Measurements from ENCODE around the gene GPR146. TPM values are rescaled to one million over a fixed set of nuclear protein-coding genes. Genes with fewer than 3 reads are reported as not detected.

GPR146 gene
- total and polyA plus RNA-seq, 2 of the 4 experiments (the other 2 are of a cell fraction), result 2.2 to 3.4 TPM

DNA sequence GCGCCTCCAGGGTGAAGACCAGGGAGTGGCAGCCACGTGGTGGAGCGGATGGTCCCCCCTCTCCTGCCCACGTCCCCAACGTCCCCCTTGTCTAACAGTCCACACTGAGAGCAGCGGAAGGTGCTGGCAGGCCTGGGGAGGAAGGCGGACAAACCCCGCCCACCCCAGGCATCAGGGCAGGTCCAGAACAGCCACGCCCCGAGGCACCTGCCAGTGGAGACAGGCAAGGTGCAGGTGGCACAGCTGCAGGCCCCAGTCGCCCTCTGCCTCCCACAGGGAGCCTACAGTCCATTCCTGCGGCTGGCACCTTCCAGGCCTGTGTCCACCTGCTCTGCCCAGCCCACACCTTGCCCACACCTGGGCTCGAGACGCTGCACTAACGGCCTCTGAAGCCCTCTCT, 36.4 kb upstream of the GPR146 start:
- dilution Hi-C loops (cut with HindIII; ENCODE audit: low sequenced_read_pairs, unreplicated experiment), result no loop called here

More for the DNA sequence above, 36.4 kb upstream of the GPR146 start:
- Histone ChIP-seq H3K27me3 (ENCODE audit: control insufficient read depth, insufficient read depth, low read length) (no peaks in the 10 kb centered on the region), H3K9me1 (ENCODE audit: insufficient read depth, low read length) (peaks cover 4% of the 10 kb centered on the region), H3K23ac (ENCODE audit: low read depth, low read length) (no peak overlapping the region), H3K4me1 (ENCODE audit: control insufficient read depth, insufficient read depth, low read length) (no peaks in the 10 kb centered on the region), H3K9ac (ENCODE audit: low read depth, low read length) (no peak overlapping the region), H3K4me3 (ENCODE audit: insufficient read depth, low read depth, low read length) (no peak overlapping the region), H2BK15ac (ENCODE audit: low read depth, low read length) (no peak overlapping the region), H3K27ac (ENCODE audit: insufficient read depth, low read length) (no peak overlapping the region), H3K9me3 (ENCODE audit: control insufficient read depth, insufficient read depth, low read length) (no peaks in the 10 kb centered on the region), H4K91ac (ENCODE audit: insufficient read depth, low read depth, low read length) (no peak overlapping the region), H3K18ac (ENCODE audit: low read depth, low read length) (no peak overlapping the region), H4K8ac (ENCODE audit: low read depth in 2 of 2, low read length in 2 of 2) (no peak overlapping the region), H3K4me2 (ENCODE audit: low read depth, low read length) (no peak overlapping the region), H3K14ac (replicated peaks; ENCODE audit: low read depth, low read length) (no peak overlapping the region), H3K79me1 (ENCODE audit: low read depth in 1 of 2, low read length in 2 of 2) (peaks cover 0 to 28% of the 10 kb centered on the region in 2 experiments; a peak in 3 of 4 replicates), H3K56ac (ENCODE audit: extremely low read depth, insufficient read depth, low read length) (no peak overlapping the region), H2BK120ac (ENCODE audit: low read depth, low read length) (no peak overlapping the region), H3K36me3 (ENCODE audit: control insufficient read depth, insufficient read depth, low read length) (peaks cover 25% of the 10 kb centered on the region), H4K5ac (ENCODE audit: low read depth, low read length) (no peak overlapping the region), H4K20me1 (ENCODE audit: insufficient read depth, low read length) (peaks cover 23% of the 10 kb centered on the region), H2BK5ac (ENCODE audit: low read depth, low read length, poor library complexity, severe bottlenecking) (no peak overlapping the region), H2AFZ (replicated peaks; ENCODE audit: low read length, poor library complexity) (no peak overlapping the region), H2AK5ac (ENCODE audit: low read depth, low read length) (no peak overlapping the region), H2AK9ac (replicated peaks; ENCODE audit: low read depth, low read length, poor library complexity) (no peak overlapping the region), H3K4ac (ENCODE audit: low read depth, low read length) (no peak overlapping the region), H2BK20ac (ENCODE audit: low read depth, low read length) (no peak overlapping the region)
- CTCF ChIA-PET, result no interaction called here
- WGBS, 2 experiments (ENCODE audit: extremely low coverage in 2 of 2, insufficient read length in 1 of 2), result 97% methylated on average over 6 of the region's 15 CpGs; no CpG with 5 or more reads in 1 of the 2 experiments
- in situ Hi-C loops (cut with MboI; ENCODE audit: low sequenced_read_pairs) (no loop called here), intact Hi-C loops (cut with micrococcal nuclease) (no loop called here)
- no peak for DNase-seq
- no peak for TF ChIP-seq BHLHE40 (IDR thresholded peaks at IDR 0.05; ENCODE audit: low read depth, low read length)
- no peak for TF ChIP-seq FOS (IDR thresholded peaks at IDR 0.05; ENCODE audit: low read depth, low read length)
- no peak for TF ChIP-seq POLR2A (IDR thresholded peaks at IDR 0.05; ENCODE audit: low read depth, low read length)
- TF ChIP-seq MAZ (IDR thresholded peaks at IDR 0.05; ENCODE audit: borderline replicate concordance, low read depth, low read length), result no peak
- no peak for TF ChIP-seq MXI1 (IDR thresholded peaks at IDR 0.05; ENCODE audit: borderline replicate concordance, low read depth, low read length)
- no peak for TF ChIP-seq RAD21 (IDR thresholded peaks at IDR 0.05; ENCODE audit: low read length)
- TF ChIP-seq, protein P1, sequence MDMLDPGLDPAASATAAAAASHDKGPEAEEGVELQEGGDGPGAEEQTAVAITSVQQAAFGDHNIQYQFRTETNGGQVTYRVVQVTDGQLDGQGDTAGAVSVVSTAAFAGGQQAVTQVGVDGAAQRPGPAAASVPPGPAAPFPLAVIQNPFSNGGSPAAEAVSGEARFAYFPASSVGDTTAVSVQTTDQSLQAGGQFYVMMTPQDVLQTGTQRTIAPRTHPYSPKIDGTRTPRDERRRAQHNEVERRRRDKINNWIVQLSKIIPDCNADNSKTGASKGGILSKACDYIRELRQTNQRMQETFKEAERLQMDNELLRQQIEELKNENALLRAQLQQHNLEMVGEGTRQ (IDR thresholded peaks at IDR 0.05; ENCODE audit: low read depth, low read length), result no peak
- TF ChIP-seq NFE2L2 (IDR thresholded peaks at IDR 0.05; ENCODE audit: low read depth, low read length), result no peak
- TF ChIP-seq RFX5 (IDR thresholded peaks at IDR 0.05; ENCODE audit: low read depth, low read length), result no peak
- TF ChIP-seq, protein P2, sequence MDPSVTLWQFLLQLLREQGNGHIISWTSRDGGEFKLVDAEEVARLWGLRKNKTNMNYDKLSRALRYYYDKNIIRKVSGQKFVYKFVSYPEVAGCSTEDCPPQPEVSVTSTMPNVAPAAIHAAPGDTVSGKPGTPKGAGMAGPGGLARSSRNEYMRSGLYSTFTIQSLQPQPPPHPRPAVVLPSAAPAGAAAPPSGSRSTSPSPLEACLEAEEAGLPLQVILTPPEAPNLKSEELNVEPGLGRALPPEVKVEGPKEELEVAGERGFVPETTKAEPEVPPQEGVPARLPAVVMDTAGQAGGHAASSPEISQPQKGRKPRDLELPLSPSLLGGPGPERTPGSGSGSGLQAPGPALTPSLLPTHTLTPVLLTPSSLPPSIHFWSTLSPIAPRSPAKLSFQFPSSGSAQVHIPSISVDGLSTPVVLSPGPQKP (IDR thresholded peaks at IDR 0.05; ENCODE audit: borderline replicate concordance, low read depth, low read length), result no peak
- TF ChIP-seq RCOR1 (IDR thresholded peaks at IDR 0.05; ENCODE audit: insufficient replicate concordance, low read length), result no peak
- TF ChIP-seq SMC3 (IDR thresholded peaks at IDR 0.05; ENCODE audit: low read depth, low read length), result no peak
- no peak for ATAC-seq (ENCODE audit: low read depth)
- POLR2A ChIA-PET (ENCODE audit: unreplicated experiment), result no interaction called here
- no TSS peak for BruUV-seq (replicated peaks)
